GM12892 (cell line): ENCODE results near the gene CLDN18.

Experiments
- DNase-seq: peaks from one replicate; pipeline ENCODE4 v3.0.0; 2011; ENCODE audit not compliant: insufficient read length
- FAIRE-seq: peaks from 2 replicates; lab custom pipeline; 2011; peaks lifted over from hg19 to GRCh38; lab: Jason Lieb, UNC
- POLR2A ChIP-seq: IDR thresholded peaks from 2 replicates; pipeline ENCODE4 v1.6.1; 2011; ENCODE audit warnings: low read depth, low read length, control low read depth
- POLR2AphosphoS5 ChIP-seq: IDR thresholded peaks from 2 replicates; pipeline ENCODE4 v1.6.1; 2011; ENCODE audit warnings: low read depth, low read length, control low read depth
- TAF1 ChIP-seq: IDR thresholded peaks from 2 replicates; pipeline ENCODE4 v1.6.1; 2011; ENCODE audit warnings: low read depth, mild to moderate bottlenecking, control low read depth, low read length, borderline replicate concordance

CLDN18 gene

GRCh38 chr3:138047596-138048158 lies 37.7 kb downstream of the CLDN18 start:
- TF ChIP-seq POLR2AphosphoS5 (no peak), POLR2A (no peak), TAF1 (no peak)
- FAIRE-seq (no peak), DNase-seq (no peak)

- TF ChIP-seq POLR2AphosphoS5 (no peak), POLR2A (no peak), TAF1 (no peak)
- DNase-seq (no peak), FAIRE-seq (peak; percentile 77)
These were observed 39.4 kb downstream of the CLDN18 start for GRCh38 chr3:138049157-138049919.

DNA sequence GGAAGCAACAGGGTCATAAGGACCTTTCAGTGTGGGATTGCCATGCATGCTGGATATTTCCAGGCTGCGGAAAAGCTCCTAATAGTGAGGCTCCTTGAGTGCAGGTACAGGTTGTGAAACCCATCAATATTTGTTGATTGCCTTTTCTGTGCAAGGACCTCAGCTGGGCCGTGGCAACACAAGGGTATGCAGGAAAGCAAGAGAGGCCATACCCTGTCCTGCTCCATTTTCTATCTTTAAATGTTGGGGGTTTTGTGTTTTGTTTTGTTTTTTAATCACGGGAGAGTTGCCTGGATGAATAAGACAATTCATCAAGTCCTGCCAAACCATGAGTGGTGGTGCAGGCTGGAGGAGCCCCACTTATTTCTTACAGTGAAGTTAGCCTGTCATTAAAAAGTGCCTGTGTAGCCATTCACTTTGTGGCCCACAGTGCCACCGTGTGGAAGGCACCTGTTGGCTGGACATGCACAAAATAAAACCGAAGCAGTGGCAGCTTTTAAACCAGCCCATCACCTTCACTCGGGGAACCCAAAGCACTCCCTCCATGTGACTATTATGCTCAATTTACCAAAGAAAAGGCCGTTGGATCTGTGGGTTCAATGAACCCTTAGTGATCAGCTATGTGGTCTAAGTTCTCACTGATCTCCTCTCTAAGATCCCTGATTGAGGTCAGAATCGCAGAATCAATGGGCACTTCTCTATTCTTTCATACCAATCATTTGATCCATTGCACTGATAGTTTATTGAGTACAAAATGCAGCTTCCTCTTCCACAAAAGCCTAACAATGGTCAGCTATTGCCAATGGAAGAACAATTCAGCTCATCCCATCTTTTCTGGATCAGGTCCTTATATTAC lies 42.2 kb downstream of the CLDN18 start:
- DNase-seq (no peak), FAIRE-seq (peak; percentile 80)
- TF ChIP-seq POLR2AphosphoS5 = no peak
- no peak for TF ChIP-seq TAF1
- no peak for TF ChIP-seq POLR2A

DNA sequence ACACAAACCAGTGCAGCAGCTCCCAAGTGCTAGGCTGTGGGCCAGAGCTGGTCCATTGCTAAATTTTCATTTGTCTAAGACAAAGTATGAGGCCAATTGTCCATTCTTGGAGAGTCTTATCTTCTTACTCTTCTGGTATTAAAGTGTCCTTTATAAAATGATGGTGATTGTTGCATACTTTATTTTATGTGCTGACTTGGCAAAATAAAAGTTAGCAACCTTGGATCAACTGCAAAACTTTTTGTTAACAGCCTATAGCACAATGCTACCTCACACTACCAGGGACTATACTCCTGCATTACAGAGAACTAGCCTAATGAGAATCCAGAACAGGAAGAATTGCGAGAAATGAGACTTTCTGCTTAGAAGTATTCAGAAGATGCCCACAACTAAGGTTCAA lies 44.1 kb downstream of the CLDN18 start:
- DNase-seq = no peak
- TF ChIP-seq POLR2AphosphoS5 = no peak
- TF ChIP-seq POLR2A = no peak
- FAIRE-seq = no peak

DNA sequence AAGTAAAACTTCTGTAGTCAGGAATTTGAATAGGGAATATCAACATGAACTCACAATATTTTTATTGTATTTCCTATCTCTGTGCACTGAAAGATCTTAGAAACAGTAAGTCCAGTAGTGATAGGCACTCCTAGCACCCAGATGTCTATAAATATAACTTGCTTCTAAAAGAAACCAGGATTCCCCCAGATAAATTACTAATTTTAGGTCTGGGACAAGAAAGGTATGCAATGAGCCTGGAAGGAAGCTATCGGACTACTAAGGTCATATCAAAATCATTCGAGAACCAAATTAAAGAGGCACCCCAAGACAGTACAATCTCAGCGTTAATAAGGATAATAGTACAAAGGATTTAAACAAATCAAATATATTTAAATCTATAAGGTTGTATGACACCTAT lies 47.4 kb downstream of the CLDN18 start:
- TF ChIP-seq TAF1 (no peak), POLR2A (no peak), POLR2AphosphoS5 (no peak)
- FAIRE-seq = no peak
- no peak for DNase-seq

GRCh38 chr3:138059261-138059660 lies 49.3 kb downstream of the CLDN18 start:
- FAIRE-seq (no peak), DNase-seq (no peak)
- TF ChIP-seq POLR2AphosphoS5 (no peak), POLR2A (no peak), TAF1 (no peak)

DNA sequence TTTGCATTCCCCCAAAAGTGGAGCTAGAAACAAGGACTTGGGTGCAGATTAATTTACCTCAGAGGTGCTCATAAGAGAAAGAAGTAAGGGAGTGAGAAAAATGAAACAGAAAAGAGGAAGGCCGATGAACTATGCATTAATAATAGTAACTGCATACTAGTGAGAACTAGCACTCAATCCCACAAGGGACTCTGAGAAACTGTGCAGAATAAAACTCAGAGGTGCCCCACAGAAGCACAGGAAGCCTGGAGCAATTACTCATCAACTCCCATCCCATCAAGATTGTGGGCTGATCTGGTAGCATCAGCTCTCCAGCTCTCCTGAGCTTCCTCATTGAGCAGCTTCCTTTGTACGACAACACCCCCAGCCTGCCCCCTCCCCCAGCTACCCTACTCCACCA lies 50.8 kb downstream of the CLDN18 start:
- no peak for DNase-seq
- no peak for FAIRE-seq
- TF ChIP-seq TAF1 (no peak), POLR2A (no peak), POLR2AphosphoS5 (no peak)

GRCh38 chr3:138062037-138062436 lies 52.1 kb downstream of the CLDN18 start:
- FAIRE-seq = no peak
- no peak for TF ChIP-seq POLR2A
- no peak for TF ChIP-seq TAF1
- TF ChIP-seq POLR2AphosphoS5 = no peak
- no peak for DNase-seq

- no peak for DNase-seq
- FAIRE-seq = no peak
- no peak for TF ChIP-seq TAF1
- TF ChIP-seq POLR2A = no peak
- TF ChIP-seq POLR2AphosphoS5 = no peak
These were observed 52.7 kb downstream of the CLDN18 start for GRCh38 chr3:138062626-138063025.

DNA sequence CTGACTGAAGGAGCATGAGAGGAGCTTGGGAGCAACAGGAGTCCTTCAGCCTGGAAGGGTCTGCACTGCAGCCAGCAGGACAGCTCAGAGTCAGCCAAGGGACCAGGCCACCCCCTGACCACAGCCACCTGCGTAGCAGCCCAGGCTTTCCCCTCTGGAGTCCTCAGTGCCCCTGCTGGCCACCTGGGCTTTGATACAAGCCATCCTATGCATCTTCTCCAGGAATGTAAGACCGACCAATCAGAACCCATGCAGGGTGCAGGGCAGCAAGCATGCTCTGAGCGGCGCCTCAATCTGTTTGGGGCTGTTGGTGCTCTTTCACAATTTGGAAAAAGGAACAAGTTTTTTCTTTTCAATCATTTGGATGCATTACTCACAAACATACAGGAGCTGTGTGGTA lies 53.5 kb downstream of the CLDN18 start:
- DNase-seq (no peak), FAIRE-seq (no peak)
- no peak for TF ChIP-seq TAF1
- TF ChIP-seq POLR2A = no peak
- no peak for TF ChIP-seq POLR2AphosphoS5

DNA sequence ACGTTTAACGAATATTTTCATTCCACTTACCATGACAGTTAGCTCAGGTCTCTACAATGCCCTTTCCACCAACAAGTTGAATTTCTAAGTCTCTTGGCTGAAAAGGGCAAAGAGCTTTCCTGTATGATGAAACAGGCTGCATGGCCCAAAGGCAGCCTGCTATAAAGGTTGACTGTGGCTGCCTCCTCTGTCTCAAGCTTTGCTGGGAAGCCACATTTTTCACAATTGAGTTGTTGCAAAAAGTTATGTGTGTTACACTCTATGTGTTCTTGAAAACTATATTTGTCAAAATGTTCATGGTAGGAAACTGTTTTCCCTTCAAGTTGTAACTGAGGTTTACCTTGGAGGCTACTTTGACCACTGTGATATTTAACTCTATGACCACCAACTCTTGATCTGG lies 56.0 kb downstream of the CLDN18 start:
- TF ChIP-seq POLR2AphosphoS5 = no peak
- no peak for TF ChIP-seq POLR2A
- FAIRE-seq (no peak), DNase-seq (no peak)
